Measurements from ENCODE around the gene JAG2.

Gene JAG2

GRCh38 chr14:105203057-105203531 lies 34.5 kb upstream of the JAG2 start:
- DNase-seq, result peak; percentile 40

GRCh38 chr14:105201925-105202513 lies 33.4 kb upstream of the JAG2 start:
- no peak for DNase-seq

GRCh38 chr14:105201156-105201924 lies 32.8 kb upstream of the JAG2 start:
- no peak for DNase-seq

GRCh38 chr14:105200641-105201040 lies 32.1 kb upstream of the JAG2 start:
- no peak for DNase-seq

- no peak for DNase-seq
Measured at GRCh38 chr14:105200074-105200473, 31.5 kb upstream of the JAG2 start.

GRCh38 chr14:105199093-105199492 lies 30.5 kb upstream of the JAG2 start:
- DNase-seq, result no peak

- no peak for DNase-seq
Measured at GRCh38 chr14:105198588-105198987, 30.0 kb upstream of the JAG2 start.

GRCh38 chr14:105197211-105197641 lies 28.6 kb upstream of the JAG2 start:
- DNase-seq, result no peak

- DNase-seq, result no peak
Measured at GRCh38 chr14:105196265-105196960, 27.8 kb upstream of the JAG2 start.

- no peak for DNase-seq
Measured at GRCh38 chr14:105195522-105196264, 27.1 kb upstream of the JAG2 start.

- no peak for DNase-seq
Measured at GRCh38 chr14:105195051-105195450, 26.5 kb upstream of the JAG2 start.

GRCh38 chr14:105193916-105194782 lies 25.6 kb upstream of the JAG2 start:
- DNase-seq, result no peak

GRCh38 chr14:105192866-105193731 lies 24.5 kb upstream of the JAG2 start:
- no peak for DNase-seq

GRCh38 chr14:105187935-105188524 lies 19.5 kb upstream of the JAG2 start:
- DNase-seq, result no peak

GRCh38 chr14:105187116-105187515 lies 18.5 kb upstream of the JAG2 start:
- no peak for DNase-seq

GRCh38 chr14:105185973-105186372 lies 17.4 kb upstream of the JAG2 start:
- DNase-seq, result no peak

- DNase-seq, result no peak
Measured at GRCh38 chr14:105185001-105185400, 16.4 kb upstream of the JAG2 start.

GRCh38 chr14:105184461-105184860 lies 15.9 kb upstream of the JAG2 start:
- no peak for DNase-seq

GRCh38 chr14:105182296-105183020 lies 13.9 kb upstream of the JAG2 start:
- no peak for DNase-seq
